ENCODE results near the gene DSCAM.

DNA sequence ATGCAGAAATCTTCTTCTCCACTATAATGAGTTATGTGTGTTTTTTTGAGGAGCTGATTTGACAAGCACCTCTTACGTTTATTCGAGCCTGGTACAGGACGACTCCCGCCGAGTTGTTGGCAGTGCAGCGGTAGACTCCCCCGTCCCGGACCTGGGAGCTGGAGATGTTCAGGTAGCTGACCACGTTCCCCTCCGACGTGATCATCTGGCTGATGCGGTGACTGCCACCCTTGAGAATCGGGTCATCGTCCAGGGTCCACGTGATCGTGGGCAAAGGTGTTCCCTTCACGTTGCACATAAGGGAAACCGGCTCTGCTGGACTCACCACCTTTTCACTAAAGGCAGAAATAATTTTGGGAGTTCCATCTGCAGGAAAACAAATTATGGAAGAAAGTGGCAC is 507.9 kb downstream of the DSCAM start:
- TF ChIP-seq SIN3A (IDR thresholded peaks at IDR 0.05; ENCODE audit: low read depth) (no peak), CEBPB (IDR thresholded peaks at IDR 0.05; ENCODE audit: low read depth) (no peak), JUND (IDR thresholded peaks at IDR 0.05) (no peak), POLR2A (IDR thresholded peaks at IDR 0.05; ENCODE audit: borderline replicate concordance, extremely low read depth, insufficient read depth, insufficient read length) (no peak), ELF1 (IDR thresholded peaks at IDR 0.05; ENCODE audit: borderline replicate concordance, low read depth) (no peak)
- TF ChIP-seq, protein P1, sequence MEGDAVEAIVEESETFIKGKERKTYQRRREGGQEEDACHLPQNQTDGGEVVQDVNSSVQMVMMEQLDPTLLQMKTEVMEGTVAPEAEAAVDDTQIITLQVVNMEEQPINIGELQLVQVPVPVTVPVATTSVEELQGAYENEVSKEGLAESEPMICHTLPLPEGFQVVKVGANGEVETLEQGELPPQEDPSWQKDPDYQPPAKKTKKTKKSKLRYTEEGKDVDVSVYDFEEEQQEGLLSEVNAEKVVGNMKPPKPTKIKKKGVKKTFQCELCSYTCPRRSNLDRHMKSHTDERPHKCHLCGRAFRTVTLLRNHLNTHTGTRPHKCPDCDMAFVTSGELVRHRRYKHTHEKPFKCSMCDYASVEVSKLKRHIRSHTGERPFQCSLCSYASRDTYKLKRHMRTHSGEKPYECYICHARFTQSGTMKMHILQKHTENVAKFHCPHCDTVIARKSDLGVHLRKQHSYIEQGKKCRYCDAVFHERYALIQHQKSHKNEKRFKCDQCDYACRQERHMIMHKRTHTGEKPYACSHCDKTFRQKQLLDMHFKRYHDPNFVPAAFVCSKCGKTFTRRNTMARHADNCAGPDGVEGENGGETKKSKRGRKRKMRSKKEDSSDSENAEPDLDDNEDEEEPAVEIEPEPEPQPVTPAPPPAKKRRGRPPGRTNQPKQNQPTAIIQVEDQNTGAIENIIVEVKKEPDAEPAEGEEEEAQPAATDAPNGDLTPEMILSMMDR (IDR thresholded peaks at IDR 0.05 in 2 of 3, conservative IDR thresholded peaks at IDR 0.05 in 1 of 3; ENCODE audit: borderline replicate concordance in 1 of 3, insufficient read depth in 1 of 3, low read depth in 2 of 3, low read length in 2 of 3): no peak
- TF ChIP-seq, protein P2, sequence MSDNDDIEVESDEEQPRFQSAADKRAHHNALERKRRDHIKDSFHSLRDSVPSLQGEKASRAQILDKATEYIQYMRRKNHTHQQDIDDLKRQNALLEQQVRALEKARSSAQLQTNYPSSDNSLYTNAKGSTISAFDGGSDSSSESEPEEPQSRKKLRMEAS (IDR thresholded peaks at IDR 0.05): no peak
- TF ChIP-seq, protein P3, sequence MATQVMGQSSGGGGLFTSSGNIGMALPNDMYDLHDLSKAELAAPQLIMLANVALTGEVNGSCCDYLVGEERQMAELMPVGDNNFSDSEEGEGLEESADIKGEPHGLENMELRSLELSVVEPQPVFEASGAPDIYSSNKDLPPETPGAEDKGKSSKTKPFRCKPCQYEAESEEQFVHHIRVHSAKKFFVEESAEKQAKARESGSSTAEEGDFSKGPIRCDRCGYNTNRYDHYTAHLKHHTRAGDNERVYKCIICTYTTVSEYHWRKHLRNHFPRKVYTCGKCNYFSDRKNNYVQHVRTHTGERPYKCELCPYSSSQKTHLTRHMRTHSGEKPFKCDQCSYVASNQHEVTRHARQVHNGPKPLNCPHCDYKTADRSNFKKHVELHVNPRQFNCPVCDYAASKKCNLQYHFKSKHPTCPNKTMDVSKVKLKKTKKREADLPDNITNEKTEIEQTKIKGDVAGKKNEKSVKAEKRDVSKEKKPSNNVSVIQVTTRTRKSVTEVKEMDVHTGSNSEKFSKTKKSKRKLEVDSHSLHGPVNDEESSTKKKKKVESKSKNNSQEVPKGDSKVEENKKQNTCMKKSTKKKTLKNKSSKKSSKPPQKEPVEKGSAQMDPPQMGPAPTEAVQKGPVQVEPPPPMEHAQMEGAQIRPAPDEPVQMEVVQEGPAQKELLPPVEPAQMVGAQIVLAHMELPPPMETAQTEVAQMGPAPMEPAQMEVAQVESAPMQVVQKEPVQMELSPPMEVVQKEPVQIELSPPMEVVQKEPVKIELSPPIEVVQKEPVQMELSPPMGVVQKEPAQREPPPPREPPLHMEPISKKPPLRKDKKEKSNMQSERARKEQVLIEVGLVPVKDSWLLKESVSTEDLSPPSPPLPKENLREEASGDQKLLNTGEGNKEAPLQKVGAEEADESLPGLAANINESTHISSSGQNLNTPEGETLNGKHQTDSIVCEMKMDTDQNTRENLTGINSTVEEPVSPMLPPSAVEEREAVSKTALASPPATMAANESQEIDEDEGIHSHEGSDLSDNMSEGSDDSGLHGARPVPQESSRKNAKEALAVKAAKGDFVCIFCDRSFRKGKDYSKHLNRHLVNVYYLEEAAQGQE (IDR thresholded peaks at IDR 0.05; ENCODE audit: low read depth): no peak

Measured in HCT116 (cell line).